ENCODE measurements around the gene SHISAL1. TPM values are rescaled to one million over a fixed set of nuclear protein-coding genes. Genes with fewer than 3 reads are reported as not detected.

The SHISAL1 gene
- total RNA-seq, 1 experiment from 2014 or later, result not detected

DNA sequence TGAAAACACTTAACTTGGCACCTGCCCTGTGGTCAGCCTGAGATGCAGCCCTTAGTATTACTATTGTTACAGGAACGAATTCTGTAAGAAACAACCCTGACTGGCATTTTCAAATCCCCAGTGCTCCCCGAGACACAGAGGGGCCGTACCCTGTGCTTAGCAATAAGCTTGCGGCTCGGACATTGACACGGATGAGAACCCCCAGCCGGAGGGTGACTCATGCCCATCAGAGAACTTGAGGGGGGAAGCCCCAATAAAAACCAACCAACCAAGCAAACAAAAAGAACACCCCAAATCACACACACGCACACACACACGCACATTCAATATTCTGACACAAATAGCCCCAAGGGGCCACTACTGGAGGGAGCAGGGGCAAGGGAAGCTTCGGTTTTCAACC lies 63.8 kb downstream of the SHISAL1 start:
- TF ChIP-seq, protein P1, sequence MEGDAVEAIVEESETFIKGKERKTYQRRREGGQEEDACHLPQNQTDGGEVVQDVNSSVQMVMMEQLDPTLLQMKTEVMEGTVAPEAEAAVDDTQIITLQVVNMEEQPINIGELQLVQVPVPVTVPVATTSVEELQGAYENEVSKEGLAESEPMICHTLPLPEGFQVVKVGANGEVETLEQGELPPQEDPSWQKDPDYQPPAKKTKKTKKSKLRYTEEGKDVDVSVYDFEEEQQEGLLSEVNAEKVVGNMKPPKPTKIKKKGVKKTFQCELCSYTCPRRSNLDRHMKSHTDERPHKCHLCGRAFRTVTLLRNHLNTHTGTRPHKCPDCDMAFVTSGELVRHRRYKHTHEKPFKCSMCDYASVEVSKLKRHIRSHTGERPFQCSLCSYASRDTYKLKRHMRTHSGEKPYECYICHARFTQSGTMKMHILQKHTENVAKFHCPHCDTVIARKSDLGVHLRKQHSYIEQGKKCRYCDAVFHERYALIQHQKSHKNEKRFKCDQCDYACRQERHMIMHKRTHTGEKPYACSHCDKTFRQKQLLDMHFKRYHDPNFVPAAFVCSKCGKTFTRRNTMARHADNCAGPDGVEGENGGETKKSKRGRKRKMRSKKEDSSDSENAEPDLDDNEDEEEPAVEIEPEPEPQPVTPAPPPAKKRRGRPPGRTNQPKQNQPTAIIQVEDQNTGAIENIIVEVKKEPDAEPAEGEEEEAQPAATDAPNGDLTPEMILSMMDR (IDR thresholded peaks at IDR 0.05; ENCODE audit: unreplicated experiment), result no peak
- Mint-ChIP-seq H3K4me1 (ENCODE audit: low read depth, unreplicated experiment) (no peaks in the 10 kb centered on the region), H3K9me3 (ENCODE audit: low read depth, unreplicated experiment) (peaks cover 7% of the 10 kb centered on the region), H3K4me3 (ENCODE audit: low read depth, unreplicated experiment) (no peak overlapping the region), H3K36me3 (ENCODE audit: insufficient read depth, unreplicated experiment) (no peaks in the 10 kb centered on the region), H3K27me3 (ENCODE audit: unreplicated experiment) (peaks cover 61% of the 10 kb centered on the region), H3K27ac (ENCODE audit: unreplicated experiment) (no peak overlapping the region)
- intact Hi-C loops (cut with micrococcal nuclease; ENCODE audit: unreplicated experiment), result no loop called here
- BruUV-seq (replicated peaks), result no TSS peak
- CTCF ChIA-PET, result no interaction called here
- no peak for DNase-seq

DNA sequence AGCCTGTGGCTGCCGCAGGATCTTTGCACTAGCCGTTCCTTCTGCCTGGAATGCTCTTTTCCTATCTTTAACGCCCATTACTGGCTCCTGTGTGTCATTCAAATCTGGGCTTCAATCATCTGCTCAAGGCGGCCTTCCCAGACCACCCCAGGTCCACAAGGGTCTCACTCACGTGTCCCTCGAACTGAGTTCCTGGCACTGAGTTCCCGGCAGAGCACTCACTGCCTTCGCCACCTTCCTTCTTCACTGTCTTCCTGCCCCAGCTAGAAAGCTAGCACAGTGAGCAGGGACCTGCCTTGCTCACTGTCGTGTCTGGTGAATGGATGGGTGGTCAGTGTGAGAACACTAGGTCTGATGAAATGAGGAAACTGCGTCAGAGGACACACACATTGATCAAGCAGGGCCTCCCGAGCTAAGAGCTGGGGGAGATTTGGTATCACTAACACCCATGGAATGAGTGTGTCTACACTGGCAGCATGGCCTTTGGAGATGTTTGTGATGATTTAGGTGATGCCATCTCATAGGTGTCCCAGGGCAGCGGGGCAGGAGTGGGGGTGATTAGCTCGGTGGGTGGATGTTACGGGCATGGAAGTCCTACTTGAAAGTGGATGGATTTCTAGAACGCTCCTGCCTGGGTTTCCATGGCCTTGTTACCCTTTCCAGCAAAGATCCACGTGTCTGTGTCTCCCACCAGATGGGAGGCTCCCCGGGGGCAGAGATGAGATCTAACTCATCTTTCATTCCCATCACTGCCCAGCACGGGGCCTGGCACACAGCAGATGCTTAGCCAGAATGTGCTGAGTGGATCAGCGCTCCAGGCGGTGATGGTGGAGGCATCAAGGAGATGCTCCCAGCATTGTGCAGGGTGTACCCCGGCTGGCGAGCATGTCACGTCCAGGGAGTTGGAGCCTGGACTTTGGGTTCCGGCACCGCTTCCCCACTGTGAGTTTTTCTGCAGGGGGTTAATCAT lies 64.5 kb downstream of the SHISAL1 start:
- TF ChIP-seq, protein P1 (IDR thresholded peaks at IDR 0.05; ENCODE audit: unreplicated experiment), result no peak
- Mint-ChIP-seq H3K9me3 (ENCODE audit: low read depth, unreplicated experiment) (peaks cover 7% of the 10 kb centered on the region), H3K27me3 (ENCODE audit: unreplicated experiment) (peaks cover 67% of the 10 kb centered on the region), H3K27ac (ENCODE audit: unreplicated experiment) (no peak overlapping the region), H3K4me1 (ENCODE audit: low read depth, unreplicated experiment) (no peaks in the 10 kb centered on the region), H3K36me3 (ENCODE audit: insufficient read depth, unreplicated experiment) (no peaks in the 10 kb centered on the region), H3K4me3 (ENCODE audit: low read depth, unreplicated experiment) (no peak overlapping the region)
- intact Hi-C loops (cut with micrococcal nuclease; ENCODE audit: unreplicated experiment), result no loop called here
- no peak for DNase-seq
- CTCF ChIA-PET, result no interaction called here
- no TSS peak for BruUV-seq (replicated peaks)

DNA sequence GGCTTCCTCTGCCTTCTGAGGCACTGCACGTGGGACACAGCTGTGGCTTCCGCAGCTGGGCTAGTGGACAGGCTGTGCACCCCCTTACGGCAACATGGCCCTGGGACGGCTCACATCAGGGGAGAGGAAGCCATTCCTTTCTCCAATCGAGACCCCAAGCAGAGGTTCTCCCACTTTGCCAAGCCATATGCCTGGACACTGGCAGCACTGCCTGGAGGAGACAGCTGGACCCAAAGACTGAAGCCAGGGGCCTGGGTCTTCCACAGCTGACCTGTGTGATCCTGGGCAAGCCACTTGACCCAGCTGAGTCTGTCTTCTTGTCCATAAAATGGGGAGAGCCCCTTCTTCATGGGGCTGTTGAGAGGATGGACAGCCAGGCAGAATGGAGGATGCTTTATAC lies 65.4 kb downstream of the SHISAL1 start:
- TF ChIP-seq, protein P1 (IDR thresholded peaks at IDR 0.05; ENCODE audit: unreplicated experiment), result no peak
- Mint-ChIP-seq H3K36me3 (ENCODE audit: insufficient read depth, unreplicated experiment) (no peaks in the 10 kb centered on the region), H3K9me3 (ENCODE audit: low read depth, unreplicated experiment) (peaks cover 7% of the 10 kb centered on the region), H3K4me3 (ENCODE audit: low read depth, unreplicated experiment) (no peak overlapping the region), H3K4me1 (ENCODE audit: low read depth, unreplicated experiment) (no peaks in the 10 kb centered on the region), H3K27me3 (ENCODE audit: unreplicated experiment) (peaks cover 72% of the 10 kb centered on the region), H3K27ac (ENCODE audit: unreplicated experiment) (no peak overlapping the region)
- BruUV-seq (replicated peaks), result no TSS peak
- CTCF ChIA-PET, result no interaction called here
- intact Hi-C loops (cut with micrococcal nuclease; ENCODE audit: unreplicated experiment), result no loop called here
- no peak for DNase-seq

DNA sequence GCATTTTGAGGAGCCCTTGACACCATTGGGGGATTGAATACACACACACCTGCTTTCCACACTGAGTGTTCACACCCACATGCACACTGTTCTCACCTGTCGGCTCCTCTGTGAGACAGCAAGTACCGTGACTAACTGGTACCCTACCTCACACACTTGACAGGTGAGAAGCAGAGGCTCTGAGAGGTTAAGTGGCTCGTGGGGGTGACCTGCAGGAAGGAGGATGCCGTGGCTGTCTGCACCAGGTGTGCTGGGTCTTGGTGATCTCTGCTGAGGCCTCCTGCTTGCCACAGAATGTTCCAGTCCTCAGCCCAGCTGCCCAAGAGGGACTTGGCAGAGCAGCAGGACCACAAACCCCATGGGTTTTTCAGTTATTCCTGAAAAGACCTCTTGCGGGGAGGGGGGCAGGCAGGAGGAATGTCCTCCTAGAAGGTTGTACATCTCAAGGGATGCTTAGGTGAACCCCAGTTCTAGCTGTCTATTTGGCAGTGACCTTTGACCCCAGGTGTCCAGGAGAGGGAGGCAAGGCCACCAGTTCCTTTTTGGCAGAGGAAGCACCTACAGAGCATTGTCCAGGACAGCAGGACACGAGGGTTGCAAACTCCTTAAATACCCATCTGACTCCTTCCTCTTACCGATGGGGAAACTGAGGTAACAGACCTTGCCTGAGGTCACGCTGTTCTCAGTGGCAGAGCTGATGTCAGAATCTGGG lies 66.0 kb downstream of the SHISAL1 start:
- H3K27ac Mint-ChIP-seq (ENCODE audit: unreplicated experiment), result no peak overlapping the region
- no peaks in the 10 kb centered on the region for H3K36me3 Mint-ChIP-seq (ENCODE audit: insufficient read depth, unreplicated experiment)
- DNase-seq, result no peak
- CTCF ChIA-PET, result no interaction called here
- H3K27me3 Mint-ChIP-seq (ENCODE audit: unreplicated experiment), result peaks cover 72% of the 10 kb centered on the region
- no TSS peak for BruUV-seq (replicated peaks)
- TF ChIP-seq, protein P1 (IDR thresholded peaks at IDR 0.05; ENCODE audit: unreplicated experiment), result no peak
- intact Hi-C loops (cut with micrococcal nuclease; ENCODE audit: unreplicated experiment), result no loop called here
- no peaks in the 10 kb centered on the region for H3K4me1 Mint-ChIP-seq (ENCODE audit: low read depth, unreplicated experiment)
- H3K4me3 Mint-ChIP-seq (ENCODE audit: low read depth, unreplicated experiment), result no peak overlapping the region
- H3K9me3 Mint-ChIP-seq (ENCODE audit: low read depth, unreplicated experiment), result peaks cover 7% of the 10 kb centered on the region
